ENCODE results near the gene SCN5A.

The SCN5A gene

DNA sequence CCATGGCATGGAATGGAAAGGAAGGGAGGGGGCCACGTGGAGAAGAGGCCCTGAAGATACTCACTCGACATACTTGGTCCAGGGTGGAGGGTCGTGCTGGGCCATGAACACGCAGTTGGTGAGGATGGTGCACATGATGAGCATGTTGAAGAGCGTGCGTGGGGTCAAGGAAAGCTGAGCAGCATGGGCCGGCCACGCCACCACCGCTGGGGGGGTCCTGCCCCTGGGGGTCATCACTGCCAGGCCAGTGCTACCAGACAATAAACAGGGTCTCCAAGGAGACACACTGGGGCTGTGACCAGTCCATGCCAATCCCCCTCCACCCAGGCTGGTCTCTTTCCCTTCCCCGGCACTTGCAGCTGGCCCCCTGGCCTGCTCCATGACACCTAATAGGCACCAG lies 27.2 kb downstream of the SCN5A start:
- DNase-seq (ENCODE audit: low read depth in 3 of 3): no peak

GRCh38 chr3:38620236-38620635 lies 29.3 kb downstream of the SCN5A start:
- DNase-seq (ENCODE audit: low read depth in 3 of 3): no peak

- DNase-seq (ENCODE audit: low read depth in 3 of 3): no peak
These were observed 31.1 kb downstream of the SCN5A start for GRCh38 chr3:38618343-38618742.

- DNase-seq (ENCODE audit: low read depth in 3 of 3): no peak
These were observed 31.9 kb downstream of the SCN5A start for GRCh38 chr3:38617586-38617985.

DNA sequence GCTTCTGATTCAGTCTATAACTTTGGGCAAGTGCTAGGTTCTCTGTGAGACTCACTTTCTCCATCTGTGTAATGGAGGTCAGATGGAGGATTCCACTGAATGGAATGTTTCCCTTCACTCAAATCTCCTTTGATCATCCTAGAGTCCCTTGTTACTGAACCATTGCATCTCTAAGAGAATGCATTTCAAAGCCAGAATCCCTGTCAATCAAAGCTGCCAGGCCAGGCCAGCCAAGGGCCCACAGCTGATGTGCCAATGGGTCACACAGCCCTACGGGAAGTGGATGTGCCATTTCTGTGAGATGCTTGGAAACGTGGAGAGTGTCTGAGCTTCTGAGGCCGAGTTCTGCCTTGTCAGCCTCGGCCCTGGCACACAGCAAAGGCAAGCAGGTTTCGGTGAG lies 32.4 kb downstream of the SCN5A start:
- DNase-seq (ENCODE audit: low read depth in 3 of 3): no peak

- DNase-seq (ENCODE audit: low read depth in 3 of 3): no peak
These were observed 32.8 kb downstream of the SCN5A start for GRCh38 chr3:38616658-38617057.

DNA sequence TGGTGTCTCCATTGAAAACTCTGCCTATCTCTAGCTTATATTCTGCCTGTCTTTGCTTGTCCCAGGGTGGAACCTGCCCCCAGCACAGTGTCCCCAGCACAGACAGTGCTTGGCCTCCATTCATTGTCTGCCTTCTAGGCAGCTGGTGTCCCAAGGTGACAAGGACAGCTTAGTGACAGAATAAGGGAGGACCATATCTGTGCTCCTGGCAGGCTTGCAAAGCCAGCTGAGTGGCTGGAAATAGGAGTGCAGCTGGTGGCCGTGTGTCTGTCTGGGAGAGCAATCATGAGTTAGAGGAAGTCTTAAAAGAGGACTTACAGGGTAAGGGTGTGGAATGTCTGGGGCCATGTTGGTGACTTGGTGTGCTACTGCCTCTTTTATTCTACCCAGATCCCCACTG lies 33.4 kb downstream of the SCN5A start:
- DNase-seq (ENCODE audit: low read depth in 3 of 3): no peak

GRCh38 chr3:38614651-38615352 lies 34.7 kb downstream of the SCN5A start:
- DNase-seq (ENCODE audit: low read depth in 3 of 3): no peak

- no peak for DNase-seq (ENCODE audit: low read depth in 3 of 3)
These were observed 35.4 kb downstream of the SCN5A start for GRCh38 chr3:38614091-38614490.

- no peak for DNase-seq (ENCODE audit: low read depth in 3 of 3)
These were observed 36.1 kb downstream of the SCN5A start for GRCh38 chr3:38613426-38613825.

GRCh38 chr3:38611866-38612265 lies 37.6 kb downstream of the SCN5A start:
- DNase-seq (ENCODE audit: low read depth in 3 of 3): no peak

DNA sequence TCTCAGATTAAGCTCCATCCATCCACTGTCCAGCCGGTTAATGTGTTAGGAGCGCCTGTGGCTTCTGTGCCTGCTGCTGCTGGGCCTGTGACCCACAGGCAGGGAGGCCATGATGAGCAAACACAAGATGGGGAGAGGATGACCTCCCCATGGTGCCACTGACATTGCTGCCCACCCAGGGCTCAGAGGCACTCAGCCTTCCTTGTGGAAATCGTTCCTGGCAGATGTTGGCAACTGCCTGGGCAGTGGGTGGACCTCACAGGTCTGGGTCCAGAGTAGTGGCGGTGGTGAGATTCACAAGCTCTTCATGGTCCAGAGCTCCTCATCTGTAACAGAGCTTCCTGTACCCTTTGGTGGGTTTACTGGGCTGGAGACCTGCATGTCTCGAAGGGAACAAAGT lies 38.6 kb downstream of the SCN5A start:
- DNase-seq (ENCODE audit: low read depth in 3 of 3): no peak

DNA sequence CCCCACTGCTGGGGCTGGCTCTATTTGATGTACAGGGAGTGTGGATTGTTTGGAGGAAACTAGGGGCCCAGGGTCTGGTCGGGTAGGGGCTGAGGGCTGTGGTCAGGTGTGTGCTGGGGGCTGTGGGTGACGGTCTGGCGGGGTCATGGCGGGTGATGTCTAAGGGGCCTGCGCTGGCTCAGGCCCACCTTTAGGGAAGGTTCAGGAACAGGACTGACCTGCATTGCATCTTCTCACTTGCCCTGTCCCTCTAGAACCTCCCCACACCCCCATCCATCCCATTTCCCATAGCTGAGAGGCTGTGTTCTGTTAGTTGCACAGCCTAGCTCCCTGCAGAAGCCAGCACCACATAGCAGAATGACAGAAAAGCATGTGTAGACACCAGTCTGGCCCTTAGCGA lies 39.1 kb downstream of the SCN5A start:
- DNase-seq (ENCODE audit: low read depth in 3 of 3): no peak

- no peak for DNase-seq (ENCODE audit: low read depth in 3 of 3)
These were observed 39.9 kb downstream of the SCN5A start for GRCh38 chr3:38609386-38610111.

DNA sequence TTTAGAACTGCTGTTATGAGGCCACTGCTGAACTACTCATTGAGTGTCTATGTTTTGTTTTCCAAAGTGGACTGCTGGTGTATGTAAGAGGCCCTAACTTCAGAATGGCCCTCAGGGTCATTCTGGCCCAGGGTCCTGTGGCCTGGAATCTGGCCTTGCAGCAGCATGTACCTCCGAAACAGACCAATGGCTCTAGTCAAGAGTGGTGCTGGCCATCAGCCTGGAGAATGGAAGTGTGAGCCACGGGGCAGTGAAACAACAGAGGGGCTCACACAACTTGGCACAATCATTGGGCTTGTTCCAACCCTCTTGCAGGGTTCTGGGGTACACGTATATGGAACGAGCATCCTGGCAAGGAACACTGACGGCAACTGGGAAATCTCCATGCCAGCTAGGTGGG lies 40.5 kb downstream of the SCN5A start:
- DNase-seq (ENCODE audit: low read depth in 3 of 3): no peak

GRCh38 chr3:38608086-38608775 lies 41.3 kb downstream of the SCN5A start:
- no peak for DNase-seq (ENCODE audit: low read depth in 3 of 3)

- no peak for DNase-seq (ENCODE audit: low read depth in 3 of 3)
These were observed 42.9 kb downstream of the SCN5A start for GRCh38 chr3:38606561-38606960.

GRCh38 chr3:38605981-38606380 lies 43.5 kb downstream of the SCN5A start:
- no peak for DNase-seq (ENCODE audit: low read depth in 3 of 3)

DNA sequence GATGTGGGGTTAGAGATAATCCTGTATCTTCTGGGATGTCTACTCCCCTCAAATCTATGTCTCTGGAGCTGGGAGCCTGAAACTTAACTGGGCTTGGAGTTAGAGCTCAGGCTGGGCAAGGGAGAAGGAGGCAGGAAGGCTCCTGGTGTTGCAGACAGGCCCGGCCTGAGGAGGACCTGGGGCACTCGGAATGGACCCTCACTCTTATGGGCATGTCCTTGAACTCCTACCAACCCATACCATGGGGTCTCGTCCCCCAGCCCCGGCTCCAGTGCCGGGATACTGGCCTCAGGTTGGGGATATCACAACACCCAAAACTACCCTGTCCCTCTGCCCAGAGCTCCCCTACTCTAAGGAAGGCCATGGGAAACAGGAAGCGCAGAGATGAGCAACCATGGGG lies 45.2 kb downstream of the SCN5A start:
- no peak for DNase-seq (ENCODE audit: low read depth in 3 of 3)

- DNase-seq (ENCODE audit: low read depth in 3 of 3): no peak
These were observed 45.8 kb downstream of the SCN5A start for GRCh38 chr3:38603731-38604131.

- no peak for DNase-seq (ENCODE audit: low read depth in 3 of 3)
These were observed 46.8 kb downstream of the SCN5A start for GRCh38 chr3:38602576-38603250.

DNA sequence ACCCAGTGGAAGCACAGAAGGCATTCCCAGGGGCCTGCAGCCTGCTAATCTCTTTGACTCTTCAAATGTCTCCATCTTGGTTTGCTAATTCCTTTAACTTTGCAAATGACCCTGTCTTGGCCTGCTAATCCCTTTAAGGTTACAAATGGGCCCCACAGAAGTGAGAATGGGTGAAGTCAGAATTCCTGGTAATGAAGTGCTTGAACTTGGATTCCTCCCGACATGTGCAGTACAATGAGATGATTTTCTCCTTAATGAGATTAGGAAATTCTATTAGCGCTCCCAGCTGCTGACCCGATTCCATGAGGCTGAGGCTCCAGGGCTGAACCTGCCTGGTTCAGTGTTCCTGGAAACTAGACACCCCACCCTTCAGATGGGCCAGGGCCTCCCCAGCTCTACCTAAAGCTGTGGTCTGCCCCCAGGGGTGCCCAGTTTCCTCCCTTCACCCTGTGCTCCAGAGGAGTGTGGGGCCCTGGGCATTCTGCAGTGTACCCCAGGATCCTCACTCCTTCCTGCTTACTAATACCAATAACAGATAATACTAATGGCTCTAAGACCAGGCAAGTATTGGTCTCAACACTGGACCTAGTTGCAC lies 47.4 kb downstream of the SCN5A start:
- DNase-seq (ENCODE audit: low read depth in 3 of 3): no peak
